GM06990 (cell line): ENCODE measurements around the gene SERPINB5.

Experiments
- DNase-seq: peaks from one replicate; pipeline ENCODE4 v3.0.0-alpha.2; 2011; ENCODE audit not compliant: insufficient read length; ENCODE audit errors: extremely low read depth
- H3K27me3 ChIP-seq: replicated peaks from 2 replicates; pipeline ENCODE4 v1.6.0; 2011; ENCODE audit warnings: low read length; ENCODE audit not compliant: control insufficient read depth, insufficient read depth
- H3K36me3 ChIP-seq: 2 replicates; pipeline ENCODE4 v1.5.1; 2011; ENCODE audit warnings: low read length; ENCODE audit not compliant: control insufficient read depth, insufficient read depth
- H3K4me3 ChIP-seq: replicated peaks from 2 replicates; pipeline ENCODE4 v1.5.1; 2011; ENCODE audit warnings: low read depth, mild to moderate bottlenecking, control low read depth, low read length
- CTCF ChIP-seq: IDR thresholded peaks from 2 replicates; pipeline ENCODE4 v1.5.1; 2011; ENCODE audit warnings: low read length, control low read depth, mild to moderate bottlenecking, inconsistent platforms; ENCODE audit not compliant: insufficient read depth, poor library complexity, severe bottlenecking

Gene SERPINB5

DNA sequence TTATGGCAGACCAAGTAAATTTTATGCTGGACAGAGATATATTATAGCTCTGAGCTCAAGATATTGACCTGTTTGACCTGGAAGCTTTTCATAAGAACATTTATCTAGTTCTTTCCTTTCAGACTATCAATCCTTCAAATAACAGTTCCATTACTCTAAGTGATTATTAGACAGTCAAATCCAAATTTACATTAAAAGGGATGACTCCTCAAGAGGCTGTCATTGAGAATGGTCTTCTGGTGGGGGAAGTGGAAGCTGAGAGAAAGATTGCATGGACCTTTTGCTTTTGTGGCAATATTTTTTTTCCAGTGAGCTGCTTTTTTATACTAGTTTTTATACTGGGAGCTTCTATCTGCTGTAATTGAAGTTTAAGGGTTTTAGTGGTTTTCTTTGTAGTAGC, 50.5 kb downstream of the SERPINB5 start:
- Histone ChIP-seq H3K4me3 (no peak overlapping the region), H3K27me3 (no peaks in the 10 kb centered on the region), H3K36me3 (no peaks in the 10 kb centered on the region)
- no peak for TF ChIP-seq CTCF
- no peak for DNase-seq

- DNase-seq = no peak
- TF ChIP-seq CTCF = no peak
- H3K27me3 ChIP-seq = no peaks in the 10 kb centered on the region
- H3K36me3 ChIP-seq = no peaks in the 10 kb centered on the region
- H3K4me3 ChIP-seq = no peak overlapping the region
Measured at GRCh38 chr18:63528863-63529492, 52.2 kb downstream of the SERPINB5 start.

GRCh38 chr18:63532471-63532870, 55.7 kb downstream of the SERPINB5 start:
- Histone ChIP-seq H3K27me3 (no peaks in the 10 kb centered on the region), H3K4me3 (no peak overlapping the region), H3K36me3 (no peaks in the 10 kb centered on the region)
- TF ChIP-seq CTCF = no peak
- DNase-seq = no peak

DNA sequence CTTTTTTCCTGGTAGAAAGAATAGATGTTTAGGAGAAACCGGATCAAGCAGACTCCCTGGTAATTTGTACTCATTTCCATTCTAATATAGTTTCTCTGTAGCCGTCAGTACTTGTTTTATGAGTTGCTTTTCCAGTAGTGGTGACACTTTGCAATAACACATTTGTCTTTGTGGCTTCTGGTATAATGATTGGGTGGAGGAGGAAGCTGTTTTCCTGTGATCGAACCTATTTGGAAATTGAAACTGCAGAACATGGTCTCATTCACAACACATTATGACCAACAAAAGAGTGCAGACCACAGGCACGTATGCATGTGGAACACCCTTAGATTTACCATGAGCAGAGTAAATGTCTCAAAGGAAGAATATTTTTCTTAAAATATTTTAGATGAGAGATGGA, 57.9 kb downstream of the SERPINB5 start:
- H3K27me3 ChIP-seq = no peaks in the 10 kb centered on the region
- H3K4me3 ChIP-seq = no peak overlapping the region
- H3K36me3 ChIP-seq = no peaks in the 10 kb centered on the region
- no peak for TF ChIP-seq CTCF
- no peak for DNase-seq

DNA sequence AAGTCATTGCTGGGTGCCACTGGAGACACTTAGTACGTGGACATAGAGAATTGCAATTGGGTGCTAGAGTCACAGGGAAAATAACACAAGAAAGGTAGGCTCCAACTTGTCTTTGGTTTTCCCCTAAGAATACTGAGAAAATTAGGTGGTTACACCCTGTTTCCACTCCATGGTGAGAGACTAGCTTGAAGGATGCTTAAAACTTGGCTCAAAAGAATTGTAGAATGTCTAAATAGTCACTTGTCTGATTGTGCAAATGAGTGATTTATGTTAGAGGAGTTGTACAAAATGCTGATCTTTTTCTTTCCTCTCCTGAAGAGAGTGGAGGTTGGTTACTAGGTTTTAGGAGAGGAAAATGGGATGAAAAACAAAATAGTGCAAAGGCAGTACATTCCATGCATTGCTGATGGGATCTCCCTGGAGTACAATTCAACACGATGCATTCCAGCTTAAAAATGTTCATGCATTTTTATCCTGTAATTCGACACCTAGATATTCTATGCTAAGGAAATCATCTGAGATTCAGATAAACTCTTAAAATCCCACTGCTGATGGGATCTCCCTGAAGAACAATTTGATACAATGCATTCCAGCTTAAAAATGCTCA, 63.2 kb downstream of the SERPINB5 start:
- no peak for TF ChIP-seq CTCF
- Histone ChIP-seq H3K36me3 (no peaks in the 10 kb centered on the region), H3K4me3 (no peak overlapping the region), H3K27me3 (no peaks in the 10 kb centered on the region)
- no peak for DNase-seq
